Right kidney (tissue), 1 donor: ENCODE results near the gene GDPD3.
"Not testable (repeated sequence)": the region's sequence is repeated elsewhere in the genome, so short reads cannot be mapped to it uniquely, and the experiment has no call there.

ENCODE experiments used
- DNase-seq: peaks from one replicate; pipeline ENCODE4 v3.0.0-alpha.2; 2016

The GDPD3 gene

GRCh38 chr16:30124985-30125379 lies 11.6 kb upstream of the GDPD3 start:
- DNase-seq, result no peak

- peak; percentile 65 for DNase-seq
These were observed 9.3 kb upstream of the GDPD3 start for GRCh38 chr16:30122604-30123160.

DNA sequence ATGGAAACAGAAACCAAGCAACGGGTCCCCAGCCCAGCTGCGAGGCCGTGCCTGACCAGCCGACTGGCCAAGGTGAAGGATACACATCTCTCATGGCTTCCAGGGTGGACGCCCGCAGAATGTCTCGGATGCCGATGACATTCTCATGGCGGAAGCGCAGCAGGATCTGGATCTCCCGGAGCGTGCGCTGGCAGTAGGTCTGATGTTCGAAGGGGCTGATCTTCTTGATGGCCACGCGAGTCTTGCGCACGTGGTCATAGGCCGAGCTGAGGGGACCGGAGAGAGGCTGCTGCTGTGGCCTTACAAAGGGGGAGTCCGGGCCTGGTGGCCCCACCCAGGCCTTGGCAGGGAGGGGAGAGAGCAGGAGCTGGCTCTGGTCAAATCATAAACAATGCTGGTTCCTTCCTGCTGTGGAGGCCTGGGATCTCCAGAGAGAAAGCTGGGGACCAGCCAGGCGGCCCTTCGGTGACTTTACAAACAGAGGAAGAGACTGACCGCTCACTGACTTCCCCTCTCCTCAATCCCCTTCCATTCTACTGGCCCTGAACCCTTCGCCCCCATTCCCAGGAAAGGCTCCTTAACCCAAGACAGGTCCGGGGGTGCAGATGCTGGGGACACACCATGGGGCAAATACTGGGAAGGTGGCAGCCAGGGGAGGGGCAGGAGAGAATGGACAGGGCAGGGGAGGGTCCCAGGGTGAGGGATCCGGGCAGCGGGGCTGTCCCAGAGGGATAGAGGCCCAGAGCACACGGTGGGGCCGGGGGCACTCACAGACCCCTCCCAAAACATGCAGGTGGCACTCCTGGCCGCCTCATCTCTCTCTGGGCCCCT lies 8.6 kb upstream of the GDPD3 start:
- DNase-seq, result peak; percentile 52

DNA sequence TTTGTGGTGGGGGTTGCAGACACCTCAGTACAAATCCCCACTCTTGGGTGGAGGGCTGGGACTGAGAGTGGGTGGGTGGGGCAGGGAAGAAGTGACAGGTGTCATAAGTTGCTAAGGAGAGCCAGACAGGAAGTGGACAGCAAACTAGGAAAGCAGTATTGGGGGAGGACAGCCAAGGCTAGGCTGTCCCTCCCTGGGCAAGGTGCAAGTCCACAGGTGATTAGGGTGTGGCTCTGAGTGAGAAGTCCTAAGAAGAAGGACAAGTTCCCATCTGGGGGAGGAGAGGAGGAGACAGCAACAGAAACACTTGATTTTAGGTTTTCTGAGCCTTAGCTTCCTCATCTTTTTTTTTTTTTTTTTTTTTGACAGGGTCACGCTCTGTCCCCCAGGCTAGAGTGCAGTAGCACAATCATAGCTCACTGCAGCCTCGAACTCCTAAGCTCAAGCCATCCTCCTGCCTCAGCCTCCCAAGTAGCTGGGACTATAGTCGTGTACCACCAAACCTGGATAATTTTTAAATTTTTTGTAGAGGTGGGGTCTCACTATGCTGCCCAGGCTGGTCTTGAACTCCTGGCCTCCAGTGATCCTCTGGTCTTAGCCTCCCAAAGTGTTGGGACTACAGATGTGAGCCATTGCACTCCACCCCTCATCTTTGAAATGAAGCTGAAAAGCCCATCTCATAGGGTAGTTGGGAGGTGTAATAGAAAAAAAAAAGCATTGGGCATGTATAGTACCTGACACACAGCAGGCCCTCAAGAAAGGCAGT lies 7.2 kb upstream of the GDPD3 start:
- no peak for DNase-seq

DNA sequence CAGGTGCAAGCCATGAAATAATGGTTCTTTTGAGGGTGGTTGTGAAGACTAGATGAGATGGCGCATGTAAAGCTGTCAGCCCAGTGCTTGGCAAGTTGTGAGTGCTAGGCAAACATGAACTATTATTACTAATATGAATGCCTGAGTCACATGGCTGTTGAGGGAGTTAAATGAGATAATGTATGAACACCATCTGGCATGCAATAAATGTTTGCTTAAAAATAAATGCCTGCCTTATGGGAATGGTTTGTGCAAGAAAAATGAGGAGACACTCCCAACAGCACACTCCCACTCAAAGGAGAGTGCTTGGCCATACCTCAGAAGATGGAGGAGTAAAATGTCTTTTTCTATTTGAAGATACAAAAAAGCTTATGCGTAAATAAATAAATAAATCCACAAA lies 6.1 kb upstream of the GDPD3 start:
- no peak for DNase-seq

DNA sequence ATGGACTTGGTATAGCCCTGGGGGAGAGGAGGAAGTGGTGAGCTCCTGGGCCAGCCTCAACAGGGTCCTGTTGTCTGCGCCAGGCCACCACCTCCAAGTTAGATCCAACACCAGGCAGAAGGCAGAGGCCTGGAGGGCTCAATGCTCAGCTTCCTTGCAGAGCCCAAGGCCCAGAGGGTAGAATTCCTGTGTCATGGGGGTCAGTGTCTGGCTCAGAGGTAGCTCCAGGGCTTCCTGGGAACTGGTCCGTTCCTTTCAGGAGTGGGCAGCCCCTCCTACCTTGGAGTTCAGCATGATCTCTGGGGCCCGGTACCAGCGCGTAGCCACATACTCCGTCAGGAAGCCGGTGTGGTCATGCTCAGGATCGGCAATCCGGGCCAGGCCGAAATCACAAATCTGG lies 4.4 kb upstream of the GDPD3 start:
- no peak for DNase-seq

GRCh38 chr16:30116291-30117207 lies 3.2 kb upstream of the GDPD3 start:
- DNase-seq, result no peak

DNA sequence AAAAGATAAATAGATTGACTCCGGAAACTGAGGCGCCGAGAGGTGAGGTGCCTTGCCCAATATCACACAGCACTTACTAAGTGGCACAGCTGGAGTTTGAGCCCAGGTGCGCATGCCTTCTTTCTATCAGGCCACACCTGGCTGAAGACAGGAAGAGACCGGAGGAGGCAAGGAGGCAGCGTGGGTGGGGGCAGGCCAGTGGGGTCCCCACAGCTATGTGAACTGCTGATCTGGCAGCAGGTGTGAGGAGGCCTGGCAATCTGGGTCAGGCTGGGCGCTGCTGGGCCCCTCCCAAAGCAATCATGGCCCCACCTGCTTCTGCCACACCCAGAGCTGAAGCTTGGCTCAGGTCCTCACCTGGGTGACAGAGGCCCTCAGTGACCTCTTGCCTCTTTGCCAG lies 1.9 kb upstream of the GDPD3 start:
- no peak for DNase-seq

DNA sequence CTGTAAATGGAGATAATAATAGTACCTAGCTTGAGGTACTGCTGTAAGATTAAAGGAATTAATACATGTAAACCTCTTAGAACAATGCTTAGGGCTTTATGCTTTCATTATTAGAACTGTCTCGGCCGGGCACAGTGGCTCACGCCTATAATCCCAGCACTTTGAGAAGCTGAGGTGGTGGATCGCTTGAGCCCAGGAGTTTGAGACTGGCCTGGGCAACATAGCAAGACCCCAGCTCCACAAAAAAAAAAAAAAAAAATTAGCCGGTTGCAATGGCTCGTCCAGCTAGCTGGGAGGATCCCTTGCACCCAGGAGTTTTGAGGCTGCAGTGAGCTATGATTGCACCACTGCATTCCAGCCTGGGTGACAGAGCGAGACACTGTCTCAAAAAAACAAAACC lies 1.5 kb upstream of the GDPD3 start:
- DNase-seq, result not testable (repeated sequence)

GRCh38 chr16:30114411-30114810 lies 1.1 kb upstream of the GDPD3 start:
- no peak for DNase-seq

GRCh38 chr16:30113711-30114333 lies 485 bp upstream of the GDPD3 start:
- no peak for DNase-seq

DNA sequence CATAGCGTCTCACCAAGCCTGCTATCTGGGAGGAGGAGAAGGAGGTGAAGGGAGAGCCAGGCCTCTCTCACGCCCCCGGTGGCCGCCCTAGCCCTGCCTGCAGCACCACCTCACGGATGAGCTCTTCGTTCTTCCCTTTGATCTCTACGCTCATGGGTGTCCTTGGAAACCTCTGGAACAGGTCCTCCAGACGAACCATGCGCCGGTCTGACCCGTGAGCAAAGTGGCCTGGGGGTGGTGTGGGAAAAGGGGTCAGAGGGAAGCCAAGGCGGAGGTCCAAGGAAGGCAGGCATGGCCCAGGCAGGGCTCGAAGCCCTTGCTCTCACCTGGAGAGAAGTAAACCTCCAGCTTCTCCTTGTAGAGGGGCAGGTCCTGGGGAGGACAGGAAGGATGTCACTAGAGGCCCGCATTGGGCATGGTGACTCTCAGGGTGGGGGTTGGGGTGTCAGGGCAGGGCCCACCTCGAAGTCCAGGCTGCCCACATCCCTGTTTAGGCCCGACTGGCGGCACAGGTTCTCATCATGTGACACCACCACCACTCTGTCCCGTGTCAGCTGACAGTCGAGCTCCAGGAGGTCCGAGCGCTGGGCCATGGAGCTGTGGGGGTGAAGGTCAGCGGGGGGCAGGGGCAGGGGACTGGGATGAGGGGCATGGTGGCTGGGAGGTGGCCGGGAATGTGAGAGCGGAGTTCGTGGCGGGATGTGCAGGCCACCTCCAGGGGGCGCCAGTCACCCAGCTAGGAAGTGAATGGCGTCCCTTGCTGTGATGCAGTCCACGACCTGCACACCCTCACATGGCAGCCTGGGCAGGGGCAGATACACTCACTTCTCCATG lies 923 bp downstream of the GDPD3 start:
- no peak for DNase-seq

- no peak for DNase-seq
These were observed 2.7 kb downstream of the GDPD3 start for GRCh38 chr16:30110661-30111060.

- DNase-seq, result no peak
These were observed 5.1 kb downstream of the GDPD3 start for GRCh38 chr16:30108059-30108850.

GRCh38 chr16:30104492-30104891 lies 8.8 kb downstream of the GDPD3 start:
- DNase-seq, result no peak

DNA sequence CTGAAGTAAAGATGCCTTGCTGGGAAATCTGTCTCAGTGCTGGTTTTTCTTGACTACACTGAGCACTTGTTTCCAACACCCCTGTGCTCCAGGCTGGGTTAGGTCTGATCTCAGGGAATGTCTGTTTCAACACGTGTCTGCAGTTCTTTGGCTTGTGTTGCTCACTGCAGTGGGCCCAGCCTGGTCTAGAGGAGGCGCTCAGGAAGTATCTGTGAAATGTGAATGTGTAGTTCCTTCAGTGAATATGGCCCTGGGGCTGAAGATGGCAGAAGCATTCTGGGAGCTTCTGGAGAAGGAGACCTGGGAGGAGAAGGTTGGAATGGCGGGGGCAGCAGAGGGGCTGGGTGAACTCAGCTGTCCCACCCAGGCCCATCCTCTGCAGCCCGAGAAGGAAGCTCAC lies 9.2 kb downstream of the GDPD3 start:
- no peak for DNase-seq

- DNase-seq, result no peak
These were observed 16.3 kb downstream of the GDPD3 start for GRCh38 chr16:30096862-30097563.

DNA sequence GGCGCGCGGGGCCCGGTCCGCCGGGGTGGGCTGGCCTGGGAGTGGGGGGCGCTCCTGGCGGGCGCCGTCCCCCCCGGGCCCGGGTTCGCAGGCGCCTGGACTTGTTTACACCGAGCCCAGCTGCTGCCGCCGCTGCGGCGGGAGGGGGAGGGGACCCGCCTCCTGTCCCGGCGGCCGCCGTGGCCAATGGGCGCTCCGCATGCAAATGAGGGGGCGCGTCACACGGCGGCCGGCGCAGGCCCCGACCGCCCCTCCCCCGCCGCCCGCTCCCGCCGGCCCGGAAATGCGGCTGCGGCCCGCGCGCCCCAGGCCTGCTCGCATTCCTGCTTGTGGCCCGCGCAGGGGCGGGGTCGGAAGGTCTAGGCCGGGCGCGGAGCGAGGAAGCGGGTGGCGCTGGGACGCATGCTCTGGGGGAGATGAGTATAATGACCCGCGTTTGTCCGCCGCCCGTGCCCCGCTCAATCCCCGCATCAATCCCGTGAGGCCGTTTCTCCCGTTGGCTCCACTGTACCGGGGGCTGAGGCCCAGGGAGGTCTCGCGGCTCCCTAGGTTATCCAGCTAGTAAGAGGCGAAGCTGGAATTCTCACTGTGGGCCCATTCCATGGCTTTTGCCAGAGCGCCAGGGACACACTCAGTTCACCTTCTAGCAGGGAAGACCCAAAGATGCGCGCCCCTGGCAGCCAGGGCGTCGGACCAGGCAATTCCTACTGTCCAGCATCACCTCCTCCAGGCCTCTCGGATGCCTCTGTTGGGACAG lies 17.1 kb downstream of the GDPD3 start, which contains the start of gene YPEL3:
TSS of gene YPEL3 (minus strand) at position 109 of the 757 bp plus-strand sequence. CDS start 731 bp downstream, outside the sequence.
- DNase-seq, result peak; percentile 82
